Body of pancreas (tissue), 4 donors: ENCODE measurements around the gene TM7SF3. TPM values are rescaled to one million over a fixed set of nuclear protein-coding genes. Genes with fewer than 3 reads are reported as not detected.

ENCODE experiments used
- ATAC-seq: fragments of 150-250 bp; one replicate; pipeline ENCODE4 v1.9.1; 2016
- DNase-seq, 4 donors: peaks; one replicate each; pipeline ENCODE4 v3.0.0-alpha.2; 2019
- H3K27ac ChIP-seq, 4 donors: fragments of 200-600 bp; sonication (generic); 1 replicate in 3 of 4; 2 replicates in 1 of 4; pipeline versions ENCODE4 v1.5.1 to v1.6.1; 2016 to 2019; ENCODE audit warnings: mild to moderate bottlenecking in 1 of 4, mixed read lengths in 1 of 4, moderate library complexity in 1 of 4
- H3K27me3 ChIP-seq, 2 donors: fragments of 200-600 bp; sonication (generic); one replicate each; pipeline ENCODE4 v1.6.0; 2016; ENCODE audit warnings: mild to moderate bottlenecking in 1 of 2
- H3K36me3 ChIP-seq, 2 donors: fragments of 200-600 bp; sonication (generic); replicated peaks in 1 of 2; 2 replicates each; pipeline ENCODE4 v1.5.1; 2016; ENCODE audit warnings: low read depth in 2 of 2; ENCODE audit not compliant: insufficient read depth in 1 of 2
- H3K4me1 ChIP-seq: fragments of 200-600 bp; sonication (generic); one replicate; pipeline ENCODE4 v1.6.0; 2016
- H3K4me3 ChIP-seq, 2 donors: fragments of 200-600 bp; sonication (generic); 1 replicate in 1 of 2; 2 replicates in 1 of 2; pipeline ENCODE4 v1.5.1; 2016 to 2019
- H3K9me3 ChIP-seq, 3 donors: fragments of 200-600 bp; sonication (generic); 1 replicate in 2 of 3; 2 replicates in 1 of 3; pipeline ENCODE4 v1.5.1; 2016
- POLR2A ChIP-seq, 3 donors: fragments of 450-650 bp; IDR thresholded peaks; one replicate each; pipeline ENCODE4 v1.6.1; 2016; ENCODE audit warnings: antibody characterized with exemption in 3 of 3, mild to moderate bottlenecking in 2 of 3
- WGBS, 2 donors: methylation state at CpG; one replicate each; pipeline ENCODE4 v1.1.5; 2017; 5-methylcytosine and 5-hydroxymethylcytosine counted together
- intact Hi-C: fragments of 100-400 bp; cut with DNase I; formaldehyde crosslinking; loops from one replicate; pipeline ENCODE4 v1.15.1; 2023
- total RNA-seq, 2 donors: library from RNA; depleted of rRNA; stranded (reverse); fragments of >200 nt; gene quantifications; one replicate each; pipeline ENCODE4 v1.1.0, GENCODE V29; 2016
- TF ChIP-seq, protein P1 (sequence below), 7 experiments: fragments of 450-650 bp in 4 of 7; fragments of 200-600 bp in 3 of 7; sonication (generic) in 3 of 7; IDR thresholded peaks; one replicate each; pipeline ENCODE4 v1.5.1; 2016 to 2019; ENCODE audit warnings: antibody characterized with exemption in 7 of 7

TM7SF3 gene
- total RNA-seq, 2 donors from 2014 or later, result 55.0 to 113 TPM

DNA sequence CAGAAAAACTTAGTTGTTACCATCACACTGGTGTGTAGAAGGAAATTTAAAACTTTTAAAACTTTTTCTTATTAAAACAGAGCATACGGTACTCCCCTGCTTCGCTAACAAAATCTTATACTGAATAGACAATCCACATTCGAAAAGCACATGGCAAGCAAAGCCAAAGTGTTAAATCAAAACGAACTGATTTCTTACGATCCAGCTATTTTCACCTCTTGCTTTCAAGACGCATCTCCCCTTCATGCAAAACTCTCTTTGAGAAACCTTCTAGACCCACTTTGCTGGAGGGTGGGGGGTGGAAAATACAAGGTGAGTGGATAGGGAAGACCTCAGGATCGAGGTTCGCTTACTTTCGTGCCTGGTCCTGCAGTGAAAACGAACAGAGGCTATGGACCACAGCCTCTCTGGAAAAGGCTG, 76.7 kb downstream of the TM7SF3 start:
- DNase-seq (no peak), ATAC-seq (no peak)
- Histone ChIP-seq H3K36me3 (no peaks in the 10 kb centered on the region), H3K9me3 (no peaks in the 10 kb centered on the region), H3K27ac (peak overlapping the region; percentile 86 to 95 (median 88)), H3K4me3 (peak overlapping the region; percentile 58 to 78), H3K4me1 (peaks cover 48% of the 10 kb centered on the region), H3K27me3 (no peaks in the 10 kb centered on the region)
- no peak for TF ChIP-seq POLR2A (IDR thresholded peaks at IDR 0.05)
- TF ChIP-seq, protein P1, sequence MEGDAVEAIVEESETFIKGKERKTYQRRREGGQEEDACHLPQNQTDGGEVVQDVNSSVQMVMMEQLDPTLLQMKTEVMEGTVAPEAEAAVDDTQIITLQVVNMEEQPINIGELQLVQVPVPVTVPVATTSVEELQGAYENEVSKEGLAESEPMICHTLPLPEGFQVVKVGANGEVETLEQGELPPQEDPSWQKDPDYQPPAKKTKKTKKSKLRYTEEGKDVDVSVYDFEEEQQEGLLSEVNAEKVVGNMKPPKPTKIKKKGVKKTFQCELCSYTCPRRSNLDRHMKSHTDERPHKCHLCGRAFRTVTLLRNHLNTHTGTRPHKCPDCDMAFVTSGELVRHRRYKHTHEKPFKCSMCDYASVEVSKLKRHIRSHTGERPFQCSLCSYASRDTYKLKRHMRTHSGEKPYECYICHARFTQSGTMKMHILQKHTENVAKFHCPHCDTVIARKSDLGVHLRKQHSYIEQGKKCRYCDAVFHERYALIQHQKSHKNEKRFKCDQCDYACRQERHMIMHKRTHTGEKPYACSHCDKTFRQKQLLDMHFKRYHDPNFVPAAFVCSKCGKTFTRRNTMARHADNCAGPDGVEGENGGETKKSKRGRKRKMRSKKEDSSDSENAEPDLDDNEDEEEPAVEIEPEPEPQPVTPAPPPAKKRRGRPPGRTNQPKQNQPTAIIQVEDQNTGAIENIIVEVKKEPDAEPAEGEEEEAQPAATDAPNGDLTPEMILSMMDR (IDR thresholded peaks at IDR 0.05), result peak in 1 of 7 experiments; percentile 7
- 0% methylated on average over 10 of the region's 10 CpGs for WGBS, 2 donors
- intact Hi-C loops, result no loop called here

DNA sequence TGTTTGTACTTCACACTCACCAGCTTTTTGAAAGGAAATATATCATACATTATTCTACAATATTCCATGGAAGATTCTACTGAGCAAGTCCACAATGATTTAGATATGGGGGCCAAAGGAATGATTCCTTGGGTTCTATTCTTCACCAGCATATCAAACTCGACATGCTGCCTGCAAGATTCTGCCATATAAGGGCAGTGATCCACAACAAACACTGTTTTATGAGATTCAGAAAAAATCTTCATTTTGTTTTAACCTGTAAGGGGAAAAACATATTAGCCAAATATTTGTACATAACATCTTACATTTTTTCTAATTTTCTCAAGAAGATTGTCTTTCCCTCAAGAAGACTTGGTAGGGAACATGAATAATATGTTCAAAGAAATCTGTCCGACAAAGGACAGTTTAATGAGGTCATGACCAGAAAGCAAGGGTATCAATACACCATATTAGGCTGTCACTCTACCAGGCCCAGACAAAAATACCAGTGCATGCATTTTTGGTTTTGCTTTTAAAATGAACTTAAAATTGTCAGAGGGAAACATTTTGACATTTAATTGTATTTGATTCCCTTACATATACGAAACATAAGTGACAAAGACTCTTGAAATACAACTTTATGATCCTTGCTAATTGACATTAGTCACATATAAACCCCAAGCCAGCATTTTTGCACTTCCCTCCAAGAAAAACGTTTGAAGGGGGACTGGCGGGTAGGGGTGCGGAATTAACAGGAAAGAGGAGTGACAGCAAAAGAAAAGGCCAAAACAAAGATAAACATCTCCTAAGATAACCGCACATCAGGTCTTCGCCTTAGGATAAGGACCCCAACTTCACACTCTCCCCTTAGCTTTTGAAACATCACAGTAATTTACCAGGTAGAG, 77.4 kb downstream of the TM7SF3 start:
- H3K36me3 ChIP-seq, result no peaks in the 10 kb centered on the region
- DNase-seq (no peak), ATAC-seq (no peak)
- intact Hi-C loops, result no loop called here
- peak overlapping the region; percentile 58 to 78 for H3K4me3 ChIP-seq
- WGBS, 2 donors, result 9 to 13% methylated on average over 8 of the region's 8 CpGs
- TF ChIP-seq, protein P1 (IDR thresholded peaks at IDR 0.05), result no peak
- TF ChIP-seq POLR2A (IDR thresholded peaks at IDR 0.05), result no peak
- H3K4me1 ChIP-seq, result peaks cover 42% of the 10 kb centered on the region
- H3K9me3 ChIP-seq, result no peaks in the 10 kb centered on the region
- no peaks in the 10 kb centered on the region for H3K27me3 ChIP-seq
- peak overlapping the region in 2 of 4 donors; percentile 88 to 95 for H3K27ac ChIP-seq

DNA sequence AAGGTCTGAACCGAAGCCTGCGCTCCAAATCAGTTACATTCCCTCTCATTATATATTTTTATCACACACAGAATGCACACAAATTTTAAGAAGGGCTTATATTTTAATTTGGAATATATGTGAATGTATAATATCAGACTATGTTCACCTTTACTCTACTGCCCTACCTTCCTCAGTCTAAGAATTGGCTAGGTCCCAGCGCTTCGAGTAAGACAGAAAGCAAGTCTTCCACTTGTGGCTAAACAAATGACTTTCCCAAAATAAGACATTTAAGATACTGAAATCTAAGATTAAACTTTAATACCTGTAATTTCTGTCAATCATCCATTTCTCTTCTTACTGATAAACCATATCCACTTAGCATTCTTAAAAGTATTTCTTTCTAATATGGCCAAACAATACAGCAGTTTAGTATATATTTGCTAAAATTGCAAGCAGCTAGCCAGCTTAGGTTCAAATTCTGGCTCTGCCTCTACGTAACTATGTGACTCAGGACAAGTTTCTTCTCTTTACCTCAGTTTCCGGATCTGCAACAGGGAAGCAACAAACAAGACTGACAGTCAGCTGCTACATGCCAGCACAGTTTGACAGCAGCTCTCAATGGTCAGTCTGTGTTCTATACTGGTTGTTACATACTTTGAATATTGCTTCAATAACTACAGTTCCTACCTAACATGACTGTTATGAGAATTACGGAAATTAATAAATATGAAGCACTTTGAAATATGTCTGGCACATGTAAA, 78.4 kb downstream of the TM7SF3 start:
- intact Hi-C loops, result no loop called here
- 63 to 76% methylated on average over 7 of the region's 7 CpGs for WGBS, 2 donors
- H3K27ac ChIP-seq, result no peak overlapping the region
- H3K36me3 ChIP-seq, result no peaks in the 10 kb centered on the region
- TF ChIP-seq POLR2A (IDR thresholded peaks at IDR 0.05), result no peak
- TF ChIP-seq, protein P1 (IDR thresholded peaks at IDR 0.05), result no peak
- H3K4me1 ChIP-seq, result peaks cover 36% of the 10 kb centered on the region
- DNase-seq (peak in 2 of 4 donors; percentile 11 to 15), ATAC-seq (no peak)
- H3K9me3 ChIP-seq, result no peaks in the 10 kb centered on the region
- no peak overlapping the region for H3K4me3 ChIP-seq
- no peaks in the 10 kb centered on the region for H3K27me3 ChIP-seq

DNA sequence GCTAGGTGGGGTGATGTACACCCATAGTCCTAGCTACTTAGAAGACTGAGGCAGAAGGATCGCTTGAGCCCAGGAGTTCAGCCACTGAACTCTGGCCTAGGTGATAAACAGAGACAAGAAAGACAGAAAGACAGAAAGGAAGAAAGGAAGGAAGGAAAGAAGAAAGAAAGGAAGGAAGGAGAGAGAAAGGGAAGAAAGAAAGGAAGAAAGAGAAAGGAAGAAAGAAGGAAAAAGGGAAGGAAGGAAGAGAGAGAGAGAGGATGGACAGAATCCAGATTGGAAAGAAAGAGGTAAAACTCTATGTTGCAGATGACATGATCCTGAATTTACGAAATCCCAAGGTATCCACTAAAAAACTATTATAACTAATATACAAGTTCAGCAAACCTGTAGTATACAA, 84.6 kb downstream of the TM7SF3 start:
- Histone ChIP-seq H3K9me3 (no peaks in the 10 kb centered on the region), H3K27ac (no peak overlapping the region), H3K4me1 (no peaks in the 10 kb centered on the region), H3K27me3 (no peaks in the 10 kb centered on the region), H3K36me3 (peaks cover 0 to 10% of the 10 kb centered on the region in 2 donors), H3K4me3 (no peak overlapping the region)
- no peak for TF ChIP-seq POLR2A (IDR thresholded peaks at IDR 0.05)
- TF ChIP-seq, protein P1 (IDR thresholded peaks at IDR 0.05), result no peak
- no peak for DNase-seq
- intact Hi-C loops, result no loop called here
- WGBS, 2 donors, result 91 to 98% methylated on average over 2 of the region's 2 CpGs
- no peak for ATAC-seq
